PC-9 (cell line): Measurements from ENCODE around the gene PRDM2.

Source experiments
- CTCF ChIP-seq: fragments of 200-600 bp; sonication (generic); conservative IDR thresholded peaks from 2 replicates; pipeline ENCODE4 v1.6.1; 2017; ENCODE audit warnings: mixed run types, antibody characterized with exemption, mild to moderate bottlenecking, moderate library complexity
- EZH2 ChIP-seq: fragments of 200-600 bp; sonication (generic); IDR thresholded peaks from 2 replicates; pipeline ENCODE4 v1.8.0; 2017; ENCODE audit warnings: antibody characterized with exemption, low read depth

DNA sequence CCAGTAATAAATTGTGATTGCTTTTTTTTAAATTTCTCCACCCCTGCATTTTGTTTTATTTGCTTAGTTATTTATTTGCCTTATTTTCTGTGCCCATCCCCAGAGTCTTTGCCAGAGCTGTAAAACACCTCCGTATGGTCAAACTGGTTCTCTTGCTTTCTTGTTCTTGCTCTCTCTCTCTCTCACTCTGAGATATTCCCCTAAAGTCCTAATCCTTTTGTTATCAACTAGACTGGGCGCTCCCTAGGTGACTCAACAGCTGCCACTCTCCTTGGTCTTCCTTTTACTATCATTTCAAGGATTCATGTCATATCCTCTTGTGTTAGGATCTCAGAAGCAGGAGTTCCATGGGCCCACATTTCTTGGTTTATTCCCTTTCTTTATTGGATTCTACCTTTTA is 160.0 kb downstream of the PRDM2 start:
- TF ChIP-seq CTCF (no peak), EZH2 (no peak)
